Measurements from ENCODE around the gene FAM107B.

- TF ChIP-seq CTCF (conservative IDR thresholded peaks at IDR 0.05; ENCODE audit: low read depth in 2 of 2) (no peak), EZH2 (IDR thresholded peaks at IDR 0.05; ENCODE audit: low read depth, unreplicated experiment) (no peak)
Measured at GRCh38 chr10:14606633-14607032, 168.1 kb downstream of the FAM107B start.

All from GM23338 (cell line).